WTC11 (cell line): Measurements from ENCODE around the gene INHBB. TPM values are rescaled to one million over a fixed set of nuclear protein-coding genes. Genes with fewer than 3 reads are reported as not detected.

Experiments used
- ATAC-seq: fragments of 200-7000 bp; cut with Tn5 transposase; 2 replicates; pipeline ENCODE4 v1.10.0; 2021; ENCODE audit warnings: mild to moderate bottlenecking, moderate library complexity
- CTCF ChIA-PET: fragments of 300-600 bp; sonication (Branson Sonifier 250); formaldehyde crosslinking; loops from one replicate; lab custom pipeline; 2021; ENCODE audit warnings: antibody characterized with exemption; lab: Charles Lee
- POLR2A ChIA-PET: fragments of 350-600 bp; sonication (Branson Sonifier 250); formaldehyde crosslinking; loops from one replicate; lab custom pipeline; 2021; ENCODE audit warnings: antibody characterized with exemption; lab: Charles Lee
- DNase-seq: peaks from one replicate; pipeline ENCODE4 v3.0.0; 2021; ENCODE audit warnings: low spot score
- H3K27ac Mint-ChIP-seq: 2 replicates; pipeline ENCODE4 v1.8.0; 2021; ENCODE audit warnings: mixed read lengths
- H3K27me3 Mint-ChIP-seq: 2 replicates; pipeline ENCODE4 v1.8.0; 2021; ENCODE audit warnings: low read depth, mild to moderate bottlenecking, moderate library complexity, mixed read lengths
- H3K36me3 Mint-ChIP-seq: 2 replicates; pipeline ENCODE4 v1.8.0; 2021; ENCODE audit warnings: mixed read lengths
- H3K4me1 Mint-ChIP-seq: 2 replicates; pipeline ENCODE4 v1.8.0; 2022; ENCODE audit warnings: mixed read lengths
- H3K4me3 Mint-ChIP-seq: 2 replicates; pipeline ENCODE4 v1.8.0; 2021; ENCODE audit warnings: mild to moderate bottlenecking, moderate library complexity, mixed read lengths
- H3K9me3 Mint-ChIP-seq: 2 replicates; pipeline ENCODE4 v1.8.0; 2021; ENCODE audit warnings: mixed read lengths
- FOXJ3 ChIP-seq: sonication (generic); formaldehyde crosslinking; IDR thresholded peaks from 2 replicates; pipeline ENCODE4 v1.9.0; 2021; ENCODE audit warnings: missing genetic modification reagents, mild to moderate bottlenecking, borderline replicate concordance
- HMGXB4 ChIP-seq: sonication (generic); formaldehyde crosslinking; IDR thresholded peaks from 2 replicates; pipeline ENCODE4 v1.8.1; 2023; ENCODE audit warnings: mild to moderate bottlenecking, moderate library complexity, missing genetic modification reagents
- NFYB ChIP-seq: sonication (generic); formaldehyde crosslinking; conservative IDR thresholded peaks from 2 replicates; pipeline ENCODE4 v1.8.0; 2022; ENCODE audit warnings: low read depth, missing genetic modification reagents
- SOX15 ChIP-seq: fragments of 250-450 bp; sonication (Bioruptor Pico); IDR thresholded peaks from 2 replicates; pipeline ENCODE4 v1.9.0; 2021; ENCODE audit warnings: mild to moderate bottlenecking
- TEAD4 ChIP-seq: sonication (generic); formaldehyde crosslinking; IDR thresholded peaks from 2 replicates; pipeline ENCODE4 v1.8.0; 2022; ENCODE audit warnings: mild to moderate bottlenecking, missing genetic modification reagents
- ZNF532 ChIP-seq: fragments of 250-450 bp; sonication (Bioruptor Pico); IDR thresholded peaks from 2 replicates; pipeline ENCODE4 v1.9.0; 2021; ENCODE audit warnings: mild to moderate bottlenecking, borderline replicate concordance
- total RNA-seq: library from RNA; stranded (reverse); gene quantifications from 3 replicates; pipeline ENCODE4 v1.2.3, GENCODE V29; 2021
- TF ChIP-seq, protein P1 (sequence below): sonication (generic); formaldehyde crosslinking; IDR thresholded peaks from 2 replicates; pipeline ENCODE4 v1.8.1; 2023; ENCODE audit warnings: mild to moderate bottlenecking, missing genetic modification reagents, borderline replicate concordance
- TF ChIP-seq, protein P2 (sequence below): sonication (generic); formaldehyde crosslinking; IDR thresholded peaks from 2 replicates; pipeline ENCODE4 v1.8.1; 2022; ENCODE audit warnings: mild to moderate bottlenecking, missing genetic modification reagents, moderate library complexity, borderline replicate concordance
- TF ChIP-seq, protein P3 (sequence below): fragments of 250-450 bp; sonication (Bioruptor Pico); IDR thresholded peaks from 2 replicates; pipeline ENCODE4 v1.9.0; 2021; ENCODE audit warnings: mild to moderate bottlenecking
- TF ChIP-seq, protein P4 (sequence below): fragments of 250-450 bp; sonication (Bioruptor Pico); IDR thresholded peaks from 2 replicates; pipeline ENCODE4 v2.1.2; 2022; ENCODE audit warnings: mild to moderate bottlenecking, moderate library complexity
- TF ChIP-seq, protein P5 (sequence below): sonication (generic); formaldehyde crosslinking; IDR thresholded peaks from 2 replicates; pipeline ENCODE4 v1.8.0; 2022; ENCODE audit warnings: mild to moderate bottlenecking, missing genetic modification reagents
- TF ChIP-seq, protein P6 (sequence below): fragments of 250-450 bp; sonication (Bioruptor Pico); IDR thresholded peaks from 2 replicates; pipeline ENCODE4 v1.9.0; 2021; ENCODE audit warnings: moderate library complexity, mild to moderate bottlenecking, inconsistent platforms, borderline replicate concordance

The INHBB gene
- total RNA-seq, 1 experiment from 2014 or later = 0.26 TPM

DNA sequence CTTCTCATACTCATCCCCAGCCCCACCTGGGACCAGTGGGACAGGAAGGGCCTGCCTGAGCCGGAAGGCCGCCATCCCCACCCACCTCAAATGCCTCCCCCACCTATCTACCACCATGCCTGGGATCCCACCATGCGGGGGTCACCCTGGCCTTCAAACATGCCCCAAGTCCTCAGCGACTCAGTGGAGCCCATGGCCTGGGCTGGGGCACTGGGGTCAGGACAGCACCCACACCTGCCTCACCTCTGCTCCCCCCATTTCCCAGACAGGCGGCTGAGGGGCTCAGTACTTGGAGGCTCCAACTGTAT, 7.6 kb downstream of the INHBB start:
- ATAC-seq = no peak
- peaks cover 21% of the 10 kb centered on the region for H3K4me1 Mint-ChIP-seq
- peaks cover 47% of the 10 kb centered on the region for H3K27me3 Mint-ChIP-seq
- TF ChIP-seq ZNF532 (CRISPR knock-in tag) (no peak), TEAD4 (CRISPR knock-in tag) (no peak), SOX15 (no peak), HMGXB4 (CRISPR knock-in tag) (no peak), FOXJ3 (CRISPR knock-in tag) (no peak), NFYB (CRISPR knock-in tag) (no peak)
- TF ChIP-seq, protein P1, sequence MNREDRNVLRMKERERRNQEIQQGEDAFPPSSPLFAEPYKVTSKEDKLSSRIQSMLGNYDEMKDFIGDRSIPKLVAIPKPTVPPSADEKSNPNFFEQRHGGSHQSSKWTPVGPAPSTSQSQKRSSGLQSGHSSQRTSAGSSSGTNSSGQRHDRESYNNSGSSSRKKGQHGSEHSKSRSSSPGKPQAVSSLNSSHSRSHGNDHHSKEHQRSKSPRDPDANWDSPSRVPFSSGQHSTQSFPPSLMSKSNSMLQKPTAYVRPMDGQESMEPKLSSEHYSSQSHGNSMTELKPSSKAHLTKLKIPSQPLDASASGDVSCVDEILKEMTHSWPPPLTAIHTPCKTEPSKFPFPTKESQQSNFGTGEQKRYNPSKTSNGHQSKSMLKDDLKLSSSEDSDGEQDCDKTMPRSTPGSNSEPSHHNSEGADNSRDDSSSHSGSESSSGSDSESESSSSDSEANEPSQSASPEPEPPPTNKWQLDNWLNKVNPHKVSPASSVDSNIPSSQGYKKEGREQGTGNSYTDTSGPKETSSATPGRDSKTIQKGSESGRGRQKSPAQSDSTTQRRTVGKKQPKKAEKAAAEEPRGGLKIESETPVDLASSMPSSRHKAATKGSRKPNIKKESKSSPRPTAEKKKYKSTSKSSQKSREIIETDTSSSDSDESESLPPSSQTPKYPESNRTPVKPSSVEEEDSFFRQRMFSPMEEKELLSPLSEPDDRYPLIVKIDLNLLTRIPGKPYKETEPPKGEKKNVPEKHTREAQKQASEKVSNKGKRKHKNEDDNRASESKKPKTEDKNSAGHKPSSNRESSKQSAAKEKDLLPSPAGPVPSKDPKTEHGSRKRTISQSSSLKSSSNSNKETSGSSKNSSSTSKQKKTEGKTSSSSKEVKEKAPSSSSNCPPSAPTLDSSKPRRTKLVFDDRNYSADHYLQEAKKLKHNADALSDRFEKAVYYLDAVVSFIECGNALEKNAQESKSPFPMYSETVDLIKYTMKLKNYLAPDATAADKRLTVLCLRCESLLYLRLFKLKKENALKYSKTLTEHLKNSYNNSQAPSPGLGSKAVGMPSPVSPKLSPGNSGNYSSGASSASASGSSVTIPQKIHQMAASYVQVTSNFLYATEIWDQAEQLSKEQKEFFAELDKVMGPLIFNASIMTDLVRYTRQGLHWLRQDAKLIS (CRISPR knock-in tag) = no peak
- TF ChIP-seq, protein P2, sequence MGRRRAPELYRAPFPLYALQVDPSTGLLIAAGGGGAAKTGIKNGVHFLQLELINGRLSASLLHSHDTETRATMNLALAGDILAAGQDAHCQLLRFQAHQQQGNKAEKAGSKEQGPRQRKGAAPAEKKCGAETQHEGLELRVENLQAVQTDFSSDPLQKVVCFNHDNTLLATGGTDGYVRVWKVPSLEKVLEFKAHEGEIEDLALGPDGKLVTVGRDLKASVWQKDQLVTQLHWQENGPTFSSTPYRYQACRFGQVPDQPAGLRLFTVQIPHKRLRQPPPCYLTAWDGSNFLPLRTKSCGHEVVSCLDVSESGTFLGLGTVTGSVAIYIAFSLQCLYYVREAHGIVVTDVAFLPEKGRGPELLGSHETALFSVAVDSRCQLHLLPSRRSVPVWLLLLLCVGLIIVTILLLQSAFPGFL = no peak
- TF ChIP-seq, protein P3, sequence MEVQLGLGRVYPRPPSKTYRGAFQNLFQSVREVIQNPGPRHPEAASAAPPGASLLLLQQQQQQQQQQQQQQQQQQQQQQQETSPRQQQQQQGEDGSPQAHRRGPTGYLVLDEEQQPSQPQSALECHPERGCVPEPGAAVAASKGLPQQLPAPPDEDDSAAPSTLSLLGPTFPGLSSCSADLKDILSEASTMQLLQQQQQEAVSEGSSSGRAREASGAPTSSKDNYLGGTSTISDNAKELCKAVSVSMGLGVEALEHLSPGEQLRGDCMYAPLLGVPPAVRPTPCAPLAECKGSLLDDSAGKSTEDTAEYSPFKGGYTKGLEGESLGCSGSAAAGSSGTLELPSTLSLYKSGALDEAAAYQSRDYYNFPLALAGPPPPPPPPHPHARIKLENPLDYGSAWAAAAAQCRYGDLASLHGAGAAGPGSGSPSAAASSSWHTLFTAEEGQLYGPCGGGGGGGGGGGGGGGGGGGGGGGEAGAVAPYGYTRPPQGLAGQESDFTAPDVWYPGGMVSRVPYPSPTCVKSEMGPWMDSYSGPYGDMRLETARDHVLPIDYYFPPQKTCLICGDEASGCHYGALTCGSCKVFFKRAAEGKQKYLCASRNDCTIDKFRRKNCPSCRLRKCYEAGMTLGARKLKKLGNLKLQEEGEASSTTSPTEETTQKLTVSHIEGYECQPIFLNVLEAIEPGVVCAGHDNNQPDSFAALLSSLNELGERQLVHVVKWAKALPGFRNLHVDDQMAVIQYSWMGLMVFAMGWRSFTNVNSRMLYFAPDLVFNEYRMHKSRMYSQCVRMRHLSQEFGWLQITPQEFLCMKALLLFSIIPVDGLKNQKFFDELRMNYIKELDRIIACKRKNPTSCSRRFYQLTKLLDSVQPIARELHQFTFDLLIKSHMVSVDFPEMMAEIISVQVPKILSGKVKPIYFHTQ = no peak
- TF ChIP-seq, protein P4, sequence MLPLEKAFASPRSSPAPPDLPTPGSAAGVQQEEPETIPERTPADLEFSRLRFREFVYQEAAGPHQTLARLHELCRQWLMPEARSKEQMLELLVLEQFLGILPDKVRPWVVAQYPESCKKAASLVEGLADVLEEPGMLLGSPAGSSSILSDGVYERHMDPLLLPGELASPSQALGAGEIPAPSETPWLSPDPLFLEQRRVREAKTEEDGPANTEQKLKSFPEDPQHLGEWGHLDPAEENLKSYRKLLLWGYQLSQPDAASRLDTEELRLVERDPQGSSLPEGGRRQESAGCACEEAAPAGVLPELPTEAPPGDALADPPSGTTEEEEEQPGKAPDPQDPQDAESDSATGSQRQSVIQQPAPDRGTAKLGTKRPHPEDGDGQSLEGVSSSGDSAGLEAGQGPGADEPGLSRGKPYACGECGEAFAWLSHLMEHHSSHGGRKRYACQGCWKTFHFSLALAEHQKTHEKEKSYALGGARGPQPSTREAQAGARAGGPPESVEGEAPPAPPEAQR (CRISPR knock-in tag) = no peak
- TF ChIP-seq, protein P5, sequence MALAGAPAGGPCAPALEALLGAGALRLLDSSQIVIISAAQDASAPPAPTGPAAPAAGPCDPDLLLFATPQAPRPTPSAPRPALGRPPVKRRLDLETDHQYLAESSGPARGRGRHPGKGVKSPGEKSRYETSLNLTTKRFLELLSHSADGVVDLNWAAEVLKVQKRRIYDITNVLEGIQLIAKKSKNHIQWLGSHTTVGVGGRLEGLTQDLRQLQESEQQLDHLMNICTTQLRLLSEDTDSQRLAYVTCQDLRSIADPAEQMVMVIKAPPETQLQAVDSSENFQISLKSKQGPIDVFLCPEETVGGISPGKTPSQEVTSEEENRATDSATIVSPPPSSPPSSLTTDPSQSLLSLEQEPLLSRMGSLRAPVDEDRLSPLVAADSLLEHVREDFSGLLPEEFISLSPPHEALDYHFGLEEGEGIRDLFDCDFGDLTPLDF (CRISPR knock-in tag) = no peak
- TF ChIP-seq, protein P6, sequence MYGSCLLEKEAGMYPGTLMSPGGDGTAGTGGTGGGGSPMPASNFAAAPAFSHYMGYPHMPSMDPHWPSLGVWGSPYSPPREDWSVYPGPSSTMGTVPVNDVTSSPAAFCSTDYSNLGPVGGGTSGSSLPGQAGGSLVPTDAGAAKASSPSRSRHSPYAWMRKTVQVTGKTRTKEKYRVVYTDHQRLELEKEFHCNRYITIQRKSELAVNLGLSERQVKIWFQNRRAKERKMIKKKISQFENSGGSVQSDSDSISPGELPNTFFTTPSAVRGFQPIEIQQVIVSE (CRISPR knock-in tag) = no peak
- POLR2A ChIA-PET = no interaction called here
- no peaks in the 10 kb centered on the region for H3K36me3 Mint-ChIP-seq
- no peaks in the 10 kb centered on the region for H3K9me3 Mint-ChIP-seq
- CTCF ChIA-PET = interaction anchor here (0.9 to 2.1 kb wide), 4 partner anchors 10 to 200 kb away, joined by 4 to 5 read pairs (median 4); no protein-coding TSS in a partner anchor
- H3K27ac Mint-ChIP-seq = no peak overlapping the region
- H3K4me3 Mint-ChIP-seq = no peak overlapping the region
- DNase-seq = no peak
